ENCODE measurements around the gene PRMT7.

DNA sequence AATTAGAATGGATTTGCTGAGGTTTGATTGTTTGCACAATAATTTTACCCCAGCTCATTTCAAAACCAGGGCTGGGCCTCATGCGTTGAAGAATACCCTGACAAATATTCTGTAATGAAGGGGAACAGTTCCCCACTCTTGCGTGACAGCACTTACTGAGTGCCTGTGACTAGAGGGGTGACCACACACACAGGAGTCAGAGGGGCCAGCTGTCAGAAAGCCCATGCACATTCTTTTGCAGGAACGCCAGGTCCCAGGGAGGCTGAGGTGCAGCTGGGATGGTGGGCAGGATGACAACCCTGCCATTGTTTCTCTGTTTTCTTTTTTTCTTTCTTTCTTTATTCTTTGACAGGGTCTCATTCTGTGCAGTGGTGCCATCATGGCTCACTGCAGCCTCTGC lies 92.9 kb downstream of the PRMT7 start:
- TF ChIP-seq, protein P1, sequence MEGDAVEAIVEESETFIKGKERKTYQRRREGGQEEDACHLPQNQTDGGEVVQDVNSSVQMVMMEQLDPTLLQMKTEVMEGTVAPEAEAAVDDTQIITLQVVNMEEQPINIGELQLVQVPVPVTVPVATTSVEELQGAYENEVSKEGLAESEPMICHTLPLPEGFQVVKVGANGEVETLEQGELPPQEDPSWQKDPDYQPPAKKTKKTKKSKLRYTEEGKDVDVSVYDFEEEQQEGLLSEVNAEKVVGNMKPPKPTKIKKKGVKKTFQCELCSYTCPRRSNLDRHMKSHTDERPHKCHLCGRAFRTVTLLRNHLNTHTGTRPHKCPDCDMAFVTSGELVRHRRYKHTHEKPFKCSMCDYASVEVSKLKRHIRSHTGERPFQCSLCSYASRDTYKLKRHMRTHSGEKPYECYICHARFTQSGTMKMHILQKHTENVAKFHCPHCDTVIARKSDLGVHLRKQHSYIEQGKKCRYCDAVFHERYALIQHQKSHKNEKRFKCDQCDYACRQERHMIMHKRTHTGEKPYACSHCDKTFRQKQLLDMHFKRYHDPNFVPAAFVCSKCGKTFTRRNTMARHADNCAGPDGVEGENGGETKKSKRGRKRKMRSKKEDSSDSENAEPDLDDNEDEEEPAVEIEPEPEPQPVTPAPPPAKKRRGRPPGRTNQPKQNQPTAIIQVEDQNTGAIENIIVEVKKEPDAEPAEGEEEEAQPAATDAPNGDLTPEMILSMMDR (conservative IDR thresholded peaks at IDR 0.05; ENCODE audit: low read length) = no peak
- no peak for TF ChIP-seq EZH2phosphoT487 (IDR thresholded peaks at IDR 0.05; ENCODE audit: borderline replicate concordance)
